ENCODE data around the gene IQSEC3. TPM values are rescaled to one million over a fixed set of nuclear protein-coding genes. Genes with fewer than 3 reads are reported as not detected.
A peak's percentile ranks its signal among the peaks of the same experiment; 100 is the strongest.

The IQSEC3 gene
- total RNA-seq, 1 donor: 0.36 TPM

DNA sequence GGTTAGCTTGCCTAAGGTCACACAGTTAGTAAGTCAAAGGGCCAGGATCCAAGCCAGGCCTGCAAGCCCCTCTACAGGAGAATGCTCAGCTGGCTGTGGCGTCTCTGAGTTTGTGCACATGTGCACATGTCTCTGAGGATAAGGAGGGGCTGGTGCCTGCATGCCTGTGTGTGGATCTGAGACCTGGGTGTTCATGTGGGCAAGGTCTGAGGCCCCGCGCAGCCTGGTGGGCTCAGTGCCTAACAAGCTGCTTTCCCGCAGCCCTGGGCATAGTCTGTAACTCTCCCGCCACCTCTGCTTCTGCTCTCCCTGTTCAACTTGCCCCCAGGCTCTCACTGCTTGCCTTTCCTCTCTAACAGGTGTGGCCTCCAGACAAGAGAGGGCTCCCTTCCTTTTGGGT is 151.7 kb downstream of the IQSEC3 start:
- Histone ChIP-seq H3K27me3 (ENCODE audit: insufficient read depth, low read length) (peaks cover 34% of the 10 kb centered on the region), H3K79me2 (ENCODE audit: insufficient read depth, low read length) (no peaks in the 10 kb centered on the region), H3K4me2 (ENCODE audit: insufficient read depth, low read length) (no peak overlapping the region), H3K27ac (ENCODE audit: low read depth, low read length) (no peak overlapping the region), H3K36me3 (ENCODE audit: insufficient read depth, low read length) (no peaks in the 10 kb centered on the region), H3K4me3 (ENCODE audit: insufficient read depth, low read length) (no peak overlapping the region), H3K4me1 (ENCODE audit: insufficient read depth, low read length) (no peaks in the 10 kb centered on the region), H3K9me3 (ENCODE audit: low read depth, low read length) (no peaks in the 10 kb centered on the region), H2AFZ (ENCODE audit: low read length) (no peak overlapping the region), H4K20me1 (ENCODE audit: insufficient read depth, low read length) (no peaks in the 10 kb centered on the region)
- TF ChIP-seq, protein P1, sequence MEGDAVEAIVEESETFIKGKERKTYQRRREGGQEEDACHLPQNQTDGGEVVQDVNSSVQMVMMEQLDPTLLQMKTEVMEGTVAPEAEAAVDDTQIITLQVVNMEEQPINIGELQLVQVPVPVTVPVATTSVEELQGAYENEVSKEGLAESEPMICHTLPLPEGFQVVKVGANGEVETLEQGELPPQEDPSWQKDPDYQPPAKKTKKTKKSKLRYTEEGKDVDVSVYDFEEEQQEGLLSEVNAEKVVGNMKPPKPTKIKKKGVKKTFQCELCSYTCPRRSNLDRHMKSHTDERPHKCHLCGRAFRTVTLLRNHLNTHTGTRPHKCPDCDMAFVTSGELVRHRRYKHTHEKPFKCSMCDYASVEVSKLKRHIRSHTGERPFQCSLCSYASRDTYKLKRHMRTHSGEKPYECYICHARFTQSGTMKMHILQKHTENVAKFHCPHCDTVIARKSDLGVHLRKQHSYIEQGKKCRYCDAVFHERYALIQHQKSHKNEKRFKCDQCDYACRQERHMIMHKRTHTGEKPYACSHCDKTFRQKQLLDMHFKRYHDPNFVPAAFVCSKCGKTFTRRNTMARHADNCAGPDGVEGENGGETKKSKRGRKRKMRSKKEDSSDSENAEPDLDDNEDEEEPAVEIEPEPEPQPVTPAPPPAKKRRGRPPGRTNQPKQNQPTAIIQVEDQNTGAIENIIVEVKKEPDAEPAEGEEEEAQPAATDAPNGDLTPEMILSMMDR (IDR thresholded peaks at IDR 0.05; ENCODE audit: extremely low read depth, low read depth, low read length): no peak
- DNase-seq (ENCODE audit: insufficient read length, low spot score, missing footprints): peak; percentile 66

DNA sequence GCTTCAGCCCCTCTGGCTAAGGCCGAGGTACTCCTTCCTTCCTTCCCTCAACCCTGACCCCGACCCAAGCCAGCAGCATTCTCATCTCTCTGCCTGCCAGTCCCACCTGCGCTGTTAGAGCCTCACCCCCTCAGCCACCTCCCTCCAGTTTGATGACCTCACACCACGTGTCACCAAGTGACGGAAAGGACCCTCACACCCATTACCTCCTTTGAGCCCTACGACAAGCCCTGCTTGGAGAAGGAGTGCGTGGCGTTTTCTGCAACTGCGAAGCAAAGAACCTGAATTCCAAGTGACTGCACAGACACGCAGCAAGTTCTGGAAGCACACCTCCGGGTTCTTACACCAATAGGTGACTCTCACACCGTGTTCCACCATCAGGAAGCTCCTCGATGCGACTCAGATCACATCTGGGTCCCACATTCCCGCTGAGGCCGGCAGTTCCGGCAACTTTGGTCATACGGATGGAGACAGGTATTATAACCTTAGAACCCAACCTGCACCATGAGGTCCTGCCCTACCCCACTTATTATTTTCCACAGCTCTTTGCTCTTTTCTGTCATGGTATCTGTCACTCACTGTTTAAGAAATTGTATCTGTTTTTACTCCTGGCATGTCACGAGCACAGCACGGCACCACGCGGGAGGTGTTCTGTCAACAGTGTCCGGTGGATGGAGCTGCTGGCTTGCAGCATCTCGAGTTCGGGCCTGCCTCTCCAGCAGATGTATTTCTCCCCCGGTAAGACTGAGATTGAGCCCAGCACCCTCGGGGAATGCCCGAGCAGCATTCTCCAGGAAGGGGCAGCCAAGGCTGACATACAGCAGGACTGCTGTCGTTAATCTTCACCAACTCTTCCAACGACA is 152.4 kb downstream of the IQSEC3 start:
- no peak overlapping the region for H3K4me2 ChIP-seq (ENCODE audit: insufficient read depth, low read length)
- H3K9me3 ChIP-seq (ENCODE audit: low read depth, low read length): no peaks in the 10 kb centered on the region
- no peaks in the 10 kb centered on the region for H3K79me2 ChIP-seq (ENCODE audit: insufficient read depth, low read length)
- H3K27ac ChIP-seq (ENCODE audit: low read depth, low read length): no peak overlapping the region
- no peaks in the 10 kb centered on the region for H3K4me1 ChIP-seq (ENCODE audit: insufficient read depth, low read length)
- peaks cover 26% of the 10 kb centered on the region for H3K27me3 ChIP-seq (ENCODE audit: insufficient read depth, low read length)
- no peaks in the 10 kb centered on the region for H4K20me1 ChIP-seq (ENCODE audit: insufficient read depth, low read length)
- peak; percentile 66 for DNase-seq (ENCODE audit: insufficient read length, low spot score, missing footprints)
- no peaks in the 10 kb centered on the region for H3K36me3 ChIP-seq (ENCODE audit: insufficient read depth, low read length)
- H3K4me3 ChIP-seq (ENCODE audit: insufficient read depth, low read length): no peak overlapping the region
- TF ChIP-seq, protein P1 (IDR thresholded peaks at IDR 0.05; ENCODE audit: extremely low read depth, low read depth, low read length): no peak
- H2AFZ ChIP-seq (ENCODE audit: low read length): no peak overlapping the region

GRCh38 chr12:219891-220352 is 153.4 kb downstream of the IQSEC3 start:
- DNase-seq (ENCODE audit: insufficient read length, low spot score, missing footprints): peak; percentile 95
- no peaks in the 10 kb centered on the region for H3K79me2 ChIP-seq (ENCODE audit: insufficient read depth, low read length)
- TF ChIP-seq, protein P1 (IDR thresholded peaks at IDR 0.05; ENCODE audit: extremely low read depth, low read depth, low read length): peak; percentile 68
- peaks cover 20% of the 10 kb centered on the region for H3K27me3 ChIP-seq (ENCODE audit: insufficient read depth, low read length)
- no peak overlapping the region for H3K4me3 ChIP-seq (ENCODE audit: insufficient read depth, low read length)
- H2AFZ ChIP-seq (ENCODE audit: low read length): no peak overlapping the region
- H3K9me3 ChIP-seq (ENCODE audit: low read depth, low read length): no peaks in the 10 kb centered on the region
- no peaks in the 10 kb centered on the region for H3K36me3 ChIP-seq (ENCODE audit: insufficient read depth, low read length)
- H4K20me1 ChIP-seq (ENCODE audit: insufficient read depth, low read length): no peaks in the 10 kb centered on the region
- no peak overlapping the region for H3K27ac ChIP-seq (ENCODE audit: low read depth, low read length)
- H3K4me1 ChIP-seq (ENCODE audit: insufficient read depth, low read length): no peaks in the 10 kb centered on the region
- no peak overlapping the region for H3K4me2 ChIP-seq (ENCODE audit: insufficient read depth, low read length)

DNA sequence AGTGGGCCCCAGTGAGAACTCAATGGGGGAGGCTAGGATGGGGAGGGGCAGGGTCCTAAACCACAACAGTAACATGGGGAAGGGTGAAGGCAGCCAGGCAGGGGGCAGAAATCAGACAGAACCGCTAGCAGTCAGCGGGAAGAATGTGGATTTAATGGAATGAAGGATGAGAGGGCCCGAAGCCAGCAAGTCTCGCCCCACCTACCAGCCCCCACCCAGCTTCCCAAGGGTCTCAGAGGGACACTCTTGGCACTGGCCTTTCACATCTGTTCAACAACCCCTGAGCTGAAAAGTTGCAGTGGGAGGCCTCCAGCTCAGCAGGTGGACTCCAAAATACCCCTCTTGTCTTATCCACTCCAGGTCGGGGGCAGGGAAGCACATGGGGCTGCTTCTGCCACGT is 153.9 kb downstream of the IQSEC3 start:
- Histone ChIP-seq H2AFZ (ENCODE audit: low read length) (no peak overlapping the region), H3K27me3 (ENCODE audit: insufficient read depth, low read length) (peaks cover 14% of the 10 kb centered on the region), H3K4me3 (ENCODE audit: insufficient read depth, low read length) (no peak overlapping the region), H3K79me2 (ENCODE audit: insufficient read depth, low read length) (no peaks in the 10 kb centered on the region), H4K20me1 (ENCODE audit: insufficient read depth, low read length) (no peaks in the 10 kb centered on the region), H3K9me3 (ENCODE audit: low read depth, low read length) (no peaks in the 10 kb centered on the region), H3K36me3 (ENCODE audit: insufficient read depth, low read length) (no peaks in the 10 kb centered on the region), H3K27ac (ENCODE audit: low read depth, low read length) (no peak overlapping the region), H3K4me2 (ENCODE audit: insufficient read depth, low read length) (no peak overlapping the region), H3K4me1 (ENCODE audit: insufficient read depth, low read length) (no peaks in the 10 kb centered on the region)
- DNase-seq (ENCODE audit: insufficient read length, low spot score, missing footprints): no peak
- TF ChIP-seq, protein P1 (IDR thresholded peaks at IDR 0.05; ENCODE audit: extremely low read depth, low read depth, low read length): no peak

Measured in osteoblast (primary cell).